Measurements from ENCODE around the gene CEP295NL.
"Not testable (repeated sequence)": the region's sequence is repeated elsewhere in the genome, so short reads cannot be mapped to it uniquely, and the experiment has no call there.

The CEP295NL gene

GRCh38 chr17:78879635-78880186 lies 23.3 kb downstream of the CEP295NL start:
- TF ChIP-seq, protein P1, sequence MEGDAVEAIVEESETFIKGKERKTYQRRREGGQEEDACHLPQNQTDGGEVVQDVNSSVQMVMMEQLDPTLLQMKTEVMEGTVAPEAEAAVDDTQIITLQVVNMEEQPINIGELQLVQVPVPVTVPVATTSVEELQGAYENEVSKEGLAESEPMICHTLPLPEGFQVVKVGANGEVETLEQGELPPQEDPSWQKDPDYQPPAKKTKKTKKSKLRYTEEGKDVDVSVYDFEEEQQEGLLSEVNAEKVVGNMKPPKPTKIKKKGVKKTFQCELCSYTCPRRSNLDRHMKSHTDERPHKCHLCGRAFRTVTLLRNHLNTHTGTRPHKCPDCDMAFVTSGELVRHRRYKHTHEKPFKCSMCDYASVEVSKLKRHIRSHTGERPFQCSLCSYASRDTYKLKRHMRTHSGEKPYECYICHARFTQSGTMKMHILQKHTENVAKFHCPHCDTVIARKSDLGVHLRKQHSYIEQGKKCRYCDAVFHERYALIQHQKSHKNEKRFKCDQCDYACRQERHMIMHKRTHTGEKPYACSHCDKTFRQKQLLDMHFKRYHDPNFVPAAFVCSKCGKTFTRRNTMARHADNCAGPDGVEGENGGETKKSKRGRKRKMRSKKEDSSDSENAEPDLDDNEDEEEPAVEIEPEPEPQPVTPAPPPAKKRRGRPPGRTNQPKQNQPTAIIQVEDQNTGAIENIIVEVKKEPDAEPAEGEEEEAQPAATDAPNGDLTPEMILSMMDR (conservative IDR thresholded peaks at IDR 0.05; ENCODE audit: low read depth) = no peak
- ChIA-PET CTCF (no interaction called here), POLR2A (ENCODE audit: low non-redundant PET) (no interaction called here)
- no peak for DNase-seq (ENCODE audit: low spot score)
- peak overlapping the region; percentile 42 for H3K27ac ChIP-seq

- peak overlapping the region; percentile 42 for H3K27ac ChIP-seq
- DNase-seq (ENCODE audit: low spot score) = no peak
- TF ChIP-seq, protein P1 (conservative IDR thresholded peaks at IDR 0.05; ENCODE audit: low read depth) = no peak
- ChIA-PET POLR2A (ENCODE audit: low non-redundant PET) (no interaction called here), CTCF (no interaction called here)
Measured at GRCh38 chr17:78878871-78879527, 24.0 kb downstream of the CEP295NL start.

DNA sequence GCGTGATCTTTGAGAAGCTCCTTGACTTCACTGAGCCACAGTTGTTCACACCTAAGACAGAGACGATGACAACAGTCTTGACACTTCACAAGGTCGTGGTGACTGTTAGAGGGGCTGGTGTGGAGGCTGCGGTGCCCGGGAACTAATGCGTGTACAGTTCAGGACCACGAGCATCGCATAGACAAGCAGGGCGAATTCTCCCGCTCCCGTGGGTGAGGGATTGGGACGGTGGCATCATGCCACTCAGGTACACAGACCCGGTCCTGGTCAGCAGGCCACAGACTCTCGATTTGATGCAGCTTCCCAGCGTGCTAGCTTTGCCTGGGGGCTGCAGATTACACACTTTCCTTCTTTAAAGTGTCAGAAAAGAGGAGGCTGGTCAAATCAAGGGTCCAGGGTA lies 24.7 kb downstream of the CEP295NL start:
- ChIA-PET POLR2A (ENCODE audit: low non-redundant PET) (no interaction called here), CTCF (interaction anchor here (0.5 kb wide), 1 partner anchor 1109 kb away, joined by 3 read pairs; no protein-coding TSS in a partner anchor)
- DNase-seq (ENCODE audit: low spot score) = no peak
- TF ChIP-seq, protein P1 (conservative IDR thresholded peaks at IDR 0.05; ENCODE audit: low read depth) = no peak
- H3K27ac ChIP-seq = peak overlapping the region; percentile 42

- POLR2A ChIA-PET (ENCODE audit: low non-redundant PET); DNase-seq (ENCODE audit: low spot score): not testable (repeated sequence)
- peak overlapping the region; percentile 80 for H3K27ac ChIP-seq
- CTCF ChIA-PET = interaction anchor here (0.6 to 1.5 kb wide), 3 partner anchors 11 to 65 kb away, joined by 3 to 4 read pairs (median 4); no protein-coding TSS in a partner anchor
Measured at GRCh38 chr17:78876954-78877517, 26.0 kb downstream of the CEP295NL start.

GRCh38 chr17:78876094-78876597 lies 26.9 kb downstream of the CEP295NL start:
- TF ChIP-seq, protein P1 (conservative IDR thresholded peaks at IDR 0.05; ENCODE audit: low read depth) = no peak
- peak overlapping the region; percentile 80 for H3K27ac ChIP-seq
- DNase-seq (ENCODE audit: low spot score) = no peak
- POLR2A ChIA-PET (ENCODE audit: low non-redundant PET) = no interaction called here
- CTCF ChIA-PET = interaction anchor here (0.7 to 1.5 kb wide), 4 partner anchors 11 to 118 kb away, joined by 4 to 7 read pairs (median 4); no protein-coding TSS in a partner anchor

- peak overlapping the region; percentile 80 for H3K27ac ChIP-seq
- TF ChIP-seq, protein P1 (conservative IDR thresholded peaks at IDR 0.05; ENCODE audit: low read depth) = no peak
- ChIA-PET CTCF (interaction anchor here (0.7 to 1.5 kb wide), 3 partner anchors 10 to 118 kb away, joined by 4 read pairs; no protein-coding TSS in a partner anchor), POLR2A (ENCODE audit: low non-redundant PET) (no interaction called here)
- no peak for DNase-seq (ENCODE audit: low spot score)
Measured at GRCh38 chr17:78875363-78876093, 27.5 kb downstream of the CEP295NL start.
